Ovary (tissue), 9 donors: Measurements from ENCODE around the gene ANXA6. TPM values are rescaled to one million over a fixed set of nuclear protein-coding genes. Genes with fewer than 3 reads are reported as not detected.

Experiments used
- DNase-seq, 5 donors: peaks; one replicate each; pipeline ENCODE4 v3.0.0-alpha.2; 2019 to 2020
- H3K27ac ChIP-seq, 2 donors: fragments of 200-600 bp; one replicate each; pipeline versions ENCODE4 v1.5.1 to v1.8.0; 2019 to 2022
- H3K27me3 ChIP-seq: fragments of 200-600 bp; one replicate; pipeline ENCODE4 v1.8.0; 2022
- H3K36me3 ChIP-seq: fragments of 200-600 bp; sonication (generic); one replicate; pipeline ENCODE4 v1.5.1; 2019
- H3K4me1 ChIP-seq: one replicate; pipeline ENCODE4 v1.8.1; 2013; ENCODE audit warnings: mild to moderate bottlenecking, moderate library complexity; ENCODE audit not compliant: insufficient read depth
- H3K4me3 ChIP-seq: fragments of 200-600 bp; sonication (generic); one replicate; pipeline ENCODE4 v1.5.1; 2017
- H3K9me3 ChIP-seq, 2 donors: fragments of 200-600 bp in 1 of 2; sonication (generic) in 1 of 2; one replicate each; pipeline versions ENCODE4 v1.5.1 to v1.8.1; 2013 to 2019; ENCODE audit warnings: mild to moderate bottlenecking in 1 of 2, moderate library complexity in 1 of 2
- EP300 ChIP-seq: sonication (generic); formaldehyde crosslinking; IDR thresholded peaks from one replicate; pipeline ENCODE4 v1.6.1; 2017; ENCODE audit warnings: antibody characterized with exemption
- POLR2A ChIP-seq: fragments of 450-650 bp; IDR thresholded peaks from one replicate; pipeline ENCODE4 v1.6.1; 2017; ENCODE audit warnings: antibody characterized with exemption, mild to moderate bottlenecking, moderate library complexity
- WGBS, 3 donors: extraction: QIAGEN DNeasy Blood & Tissue Kit in 1 of 3; methylation state at CpG; one replicate each; pipeline versions ENCODE4 v1.1.5 to v1.1.7; 2013 to 2017; 5-methylcytosine and 5-hydroxymethylcytosine counted together
- intact Hi-C, 4 donors: fragments of 100-400 bp; cut with DNase I; formaldehyde crosslinking; loops; one replicate each; pipeline versions ENCODE4 v1.11.0 to v1.15.1; 2022 to 2023
- polyA plus RNA-seq, 2 donors: library from polyadenylated mRNA; stranded (reverse); fragments of 200-250 nt in 1 of 2; fragments of 350-450 nt in 1 of 2; fragmentation: Illumina TruSeq in 1 of 2; extraction: RNeasy Lipid Tissue Mini Kit (QIAGEN cat#74804) in 1 of 2; gene quantifications; one replicate each; pipeline ENCODE4 v1.2.3, GENCODE V29; 2013 to 2014
- total RNA-seq, 7 donors: library from RNA; depleted of rRNA in 2 of 7; stranded (reverse); fragments of >200 nt in 2 of 7; fragmentation: NEBNext Ultra II Directional in 3 of 7; extraction: Animal tissue kit (Norgen Biotek cat#: 25700) in 3 of 7; gene quantifications; one replicate each; pipeline versions ENCODE4 v1.1.0 to v1.2.4, GENCODE V29; 2016 to 2023
- TF ChIP-seq, protein P1 (sequence below), 3 donors: fragments of 450-650 bp in 2 of 3; fragments of 200-600 bp in 1 of 3; IDR thresholded peaks; one replicate each; pipeline versions ENCODE4 v1.5.1 to v1.8.0; 2016 to 2022; ENCODE audit warnings: antibody characterized with exemption in 3 of 3, mild to moderate bottlenecking in 1 of 3
- donor health status: DM: no; HTN: no; CAD: no; lungs with moderate emphysema.
- donor health status: DM: no; HTN: no; CAD: no.
- donor health status: Bipolar disorder and iron deficiency.
- donor health status: DM: yes; HTN: yes; CAD: no.
- donor health status: DM: no; HTN: no; CAD: no.
- donor health status: DM: yes; HTN: yes; CAD: no.

ANXA6 gene
- total and polyA plus RNA-seq, 9 donors: 117 to 541 (median 225) TPM

DNA sequence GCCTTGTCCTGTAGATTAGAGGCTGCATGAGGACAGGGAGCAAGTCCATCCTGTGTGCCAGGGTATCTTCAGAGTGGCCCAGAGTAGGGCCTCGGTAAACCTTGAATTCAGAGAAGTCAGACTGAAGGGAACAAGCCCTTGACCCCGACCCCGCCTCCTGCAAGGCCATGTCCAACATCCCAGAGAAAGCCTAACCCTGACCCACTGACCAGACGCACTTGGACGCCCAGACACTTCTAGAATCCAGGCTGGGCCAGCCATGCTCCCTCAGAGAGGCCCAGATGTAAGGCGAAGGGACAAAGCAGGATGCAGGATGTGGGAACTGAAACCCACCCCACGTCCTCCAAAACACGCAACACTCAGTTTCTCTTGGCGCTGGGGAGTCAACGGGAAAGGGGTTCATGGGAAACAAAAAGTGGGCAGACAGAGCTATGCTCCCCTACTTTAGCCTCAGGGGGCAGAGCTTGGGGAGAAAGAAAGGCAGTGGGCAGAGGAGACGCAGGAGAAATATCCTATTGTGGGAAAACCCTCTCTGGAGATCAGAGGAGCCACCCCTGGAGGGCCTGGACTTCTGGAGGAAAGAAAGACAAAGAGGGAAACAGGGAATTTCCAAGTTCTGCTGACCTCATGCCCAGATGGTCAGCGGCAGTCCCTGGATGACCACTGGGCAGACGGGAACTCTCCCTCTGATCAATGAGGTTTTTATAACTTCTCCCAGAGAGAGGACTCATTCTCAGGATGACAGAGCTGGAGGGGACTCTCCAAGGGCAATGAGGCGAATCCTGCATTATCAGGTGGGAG, 89.7 kb downstream of the ANXA6 start:
- Histone ChIP-seq H3K4me1 (peaks cover 35% of the 10 kb centered on the region), H3K27me3 (no peaks in the 10 kb centered on the region), H3K27ac (no peak overlapping the region), H3K4me3 (no peak overlapping the region), H3K9me3 (no peaks in the 10 kb centered on the region), H3K36me3 (no peaks in the 10 kb centered on the region)
- no peak for TF ChIP-seq POLR2A
- TF ChIP-seq, protein P1, sequence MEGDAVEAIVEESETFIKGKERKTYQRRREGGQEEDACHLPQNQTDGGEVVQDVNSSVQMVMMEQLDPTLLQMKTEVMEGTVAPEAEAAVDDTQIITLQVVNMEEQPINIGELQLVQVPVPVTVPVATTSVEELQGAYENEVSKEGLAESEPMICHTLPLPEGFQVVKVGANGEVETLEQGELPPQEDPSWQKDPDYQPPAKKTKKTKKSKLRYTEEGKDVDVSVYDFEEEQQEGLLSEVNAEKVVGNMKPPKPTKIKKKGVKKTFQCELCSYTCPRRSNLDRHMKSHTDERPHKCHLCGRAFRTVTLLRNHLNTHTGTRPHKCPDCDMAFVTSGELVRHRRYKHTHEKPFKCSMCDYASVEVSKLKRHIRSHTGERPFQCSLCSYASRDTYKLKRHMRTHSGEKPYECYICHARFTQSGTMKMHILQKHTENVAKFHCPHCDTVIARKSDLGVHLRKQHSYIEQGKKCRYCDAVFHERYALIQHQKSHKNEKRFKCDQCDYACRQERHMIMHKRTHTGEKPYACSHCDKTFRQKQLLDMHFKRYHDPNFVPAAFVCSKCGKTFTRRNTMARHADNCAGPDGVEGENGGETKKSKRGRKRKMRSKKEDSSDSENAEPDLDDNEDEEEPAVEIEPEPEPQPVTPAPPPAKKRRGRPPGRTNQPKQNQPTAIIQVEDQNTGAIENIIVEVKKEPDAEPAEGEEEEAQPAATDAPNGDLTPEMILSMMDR (IDR thresholded peaks at IDR 0.05): no peak
- no peak for TF ChIP-seq EP300
- intact Hi-C loops: loop anchor here in 1 of 4 donors (2.0 kb wide), 1 partner anchor 25 kb away; no protein-coding TSS in a partner anchor
- DNase-seq: no peak
- WGBS, 3 donors: 84 to 91% (median 90%) methylated on average over 14 of the region's 14 CpGs

DNA sequence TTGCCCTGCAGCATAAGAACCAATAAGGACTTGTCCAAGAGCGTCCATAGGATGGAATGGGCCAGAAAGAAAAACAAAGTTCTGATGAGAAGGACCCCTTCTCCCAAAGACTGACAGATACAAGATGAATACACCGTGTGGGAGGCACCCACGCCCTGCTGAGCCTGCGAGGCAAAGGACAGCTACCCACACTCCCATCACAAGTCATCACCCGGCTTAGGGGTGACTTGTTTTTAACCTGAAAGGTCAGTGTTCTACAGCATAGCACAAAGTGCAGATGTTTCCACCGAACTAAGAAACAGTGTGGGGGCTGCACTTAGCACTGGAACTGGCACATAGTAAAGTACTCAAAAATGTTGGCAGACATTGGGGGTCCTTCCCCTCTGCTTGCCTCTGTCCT, 90.7 kb downstream of the ANXA6 start:
- Histone ChIP-seq H3K9me3 (no peaks in the 10 kb centered on the region), H3K27me3 (no peaks in the 10 kb centered on the region), H3K4me1 (peaks cover 38% of the 10 kb centered on the region), H3K36me3 (no peaks in the 10 kb centered on the region), H3K4me3 (no peak overlapping the region), H3K27ac (no peak overlapping the region)
- TF ChIP-seq, protein P1 (IDR thresholded peaks at IDR 0.05): no peak
- TF ChIP-seq POLR2A (no peak), EP300 (no peak)
- no peak for DNase-seq
- intact Hi-C loops: loop anchor here in 1 of 4 donors (2.0 kb wide), 1 partner anchor 26 kb away; no protein-coding TSS in a partner anchor
- WGBS, 3 donors: 73 to 79% (median 78%) methylated on average over 6 of the region's 6 CpGs

DNA sequence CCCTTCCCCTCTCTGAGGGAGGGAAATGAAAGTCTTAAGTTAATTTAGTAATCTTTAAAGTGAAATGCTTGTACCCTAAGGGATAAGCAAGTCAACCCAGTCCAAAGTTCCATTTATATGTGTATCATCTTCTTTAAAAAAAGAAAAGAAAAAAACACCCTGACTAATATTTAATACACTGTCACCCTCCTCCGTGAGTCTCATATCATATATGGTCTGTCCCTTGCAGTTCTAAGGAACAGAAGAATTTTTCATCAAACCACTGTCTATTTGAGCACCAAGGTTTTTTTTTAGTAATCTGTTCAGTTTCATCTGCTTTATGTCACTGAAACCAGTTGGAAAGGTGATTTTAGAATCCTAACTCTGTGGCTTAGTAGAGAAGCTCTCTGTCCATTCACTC, 92.0 kb downstream of the ANXA6 start:
- WGBS, 3 donors: 92 to 98% (median 95%) methylated on average over 1 of the region's 1 CpG
- Histone ChIP-seq H3K4me1 (peaks cover 38% of the 10 kb centered on the region), H3K9me3 (no peaks in the 10 kb centered on the region), H3K36me3 (no peaks in the 10 kb centered on the region), H3K27me3 (no peaks in the 10 kb centered on the region), H3K27ac (no peak overlapping the region), H3K4me3 (no peak overlapping the region)
- no peak for DNase-seq
- TF ChIP-seq EP300: no peak
- TF ChIP-seq, protein P1 (IDR thresholded peaks at IDR 0.05): no peak
- TF ChIP-seq POLR2A: no peak
- intact Hi-C loops: loop anchor here in 1 of 4 donors (2.0 kb wide), 1 partner anchor 27 kb away; no protein-coding TSS in a partner anchor

DNA sequence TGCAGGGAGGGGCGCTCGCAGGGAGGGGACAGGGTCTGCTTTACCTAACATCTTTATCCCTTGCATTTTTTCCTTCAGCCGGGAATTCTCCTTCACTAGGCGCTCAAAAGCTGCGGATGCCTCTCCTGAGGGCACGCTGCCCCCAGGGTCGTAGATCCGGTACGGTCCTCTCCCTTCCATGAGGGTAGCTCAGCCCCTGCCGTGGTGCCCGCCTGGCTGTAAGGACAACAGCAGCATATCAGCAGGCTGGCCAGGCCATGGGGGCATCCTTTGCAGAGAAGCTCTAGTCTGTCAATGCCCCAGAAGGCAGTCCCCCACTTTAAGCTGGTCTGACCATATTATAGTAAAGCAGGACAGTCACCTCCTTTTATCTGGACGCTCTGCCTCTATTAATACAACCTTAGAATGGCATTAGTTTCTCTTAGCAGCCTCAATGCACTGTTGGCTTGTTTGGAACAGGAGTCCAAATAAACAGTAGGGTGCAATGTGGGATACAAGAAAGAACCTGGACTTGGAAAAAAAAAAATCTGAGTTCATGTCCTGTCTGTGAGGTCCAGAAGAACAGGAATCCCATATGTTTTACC, 92.6 kb downstream of the ANXA6 start:
- Histone ChIP-seq H3K4me3 (no peak overlapping the region), H3K36me3 (no peaks in the 10 kb centered on the region), H3K4me1 (peaks cover 36% of the 10 kb centered on the region), H3K27ac (no peak overlapping the region), H3K9me3 (no peaks in the 10 kb centered on the region), H3K27me3 (no peaks in the 10 kb centered on the region)
- intact Hi-C loops: no loop called here
- DNase-seq: no peak
- 94 to 97% (median 96%) methylated on average over 12 of the region's 12 CpGs for WGBS, 3 donors
- TF ChIP-seq POLR2A (no peak), EP300 (no peak)
- TF ChIP-seq, protein P1 (IDR thresholded peaks at IDR 0.05): no peak
